HepG2 (cell line): ENCODE results near the gene THADA. TPM values are rescaled to one million over a fixed set of nuclear protein-coding genes. Genes with fewer than 3 reads are reported as not detected.

Source experiments
- CSRNP1 ChIP-seq: sonication (generic); formaldehyde crosslinking; IDR thresholded peaks from 2 replicates; pipeline ENCODE4 v1.8.1; 2023; ENCODE audit warnings: mild to moderate bottlenecking, missing genetic modification reagents
- DMAP1 ChIP-seq: IDR thresholded peaks from 2 replicates; pipeline ENCODE4 v1.6.1; 2016
- FOSL1 ChIP-seq: sonication (generic); formaldehyde crosslinking; IDR thresholded peaks from 2 replicates; pipeline ENCODE4 v1.9.0; 2021; ENCODE audit warnings: missing genetic modification reagents, borderline replicate concordance
- FOSL2 ChIP-seq: sonication (generic); formaldehyde crosslinking; IDR thresholded peaks from 2 replicates; pipeline ENCODE4 v1.4.0; 2020; ENCODE audit warnings: missing genetic modification reagents
- KAT7 ChIP-seq: IDR thresholded peaks from 2 replicates; pipeline ENCODE4 v1.6.1; 2018; ENCODE audit warnings: borderline replicate concordance, missing compliant biosample characterization
- KDM4B ChIP-seq: sonication (generic); formaldehyde crosslinking; IDR thresholded peaks from 2 replicates; pipeline ENCODE4 v1.4.0; 2020; ENCODE audit warnings: missing genetic modification reagents
- NAIF1 ChIP-seq: sonication (generic); formaldehyde crosslinking; IDR thresholded peaks from 2 replicates; pipeline ENCODE4 v1.5.0; 2020; ENCODE audit warnings: mild to moderate bottlenecking, missing genetic modification reagents, borderline replicate concordance
- NR0B2 ChIP-seq: sonication (generic); formaldehyde crosslinking; IDR thresholded peaks from 2 replicates; pipeline ENCODE4 v1.4.0; 2020; ENCODE audit warnings: mild to moderate bottlenecking, missing genetic modification reagents
- PAWR ChIP-seq: sonication (generic); formaldehyde crosslinking; IDR thresholded peaks from 2 replicates; pipeline ENCODE4 v1.4.0; 2020; ENCODE audit warnings: missing genetic modification reagents, mild to moderate bottlenecking, borderline replicate concordance
- PAX8 ChIP-seq: sonication (generic); formaldehyde crosslinking; IDR thresholded peaks from 2 replicates; pipeline ENCODE4 v1.8.0; 2022; ENCODE audit warnings: mild to moderate bottlenecking, missing genetic modification reagents, borderline replicate concordance
- POLR2G ChIP-seq: fragments of 200-400 bp; formaldehyde crosslinking; IDR thresholded peaks from 2 replicates; pipeline ENCODE4 v1.6.1; 2018; ENCODE audit warnings: mild to moderate bottlenecking, low read depth, low read length, moderate library complexity
- PRDM15 ChIP-seq: sonication (generic); formaldehyde crosslinking; IDR thresholded peaks from 2 replicates; pipeline ENCODE4 v1.4.0; 2020; ENCODE audit warnings: missing genetic modification reagents
- PRDM4 ChIP-seq: sonication (generic); formaldehyde crosslinking; IDR thresholded peaks from 2 replicates; pipeline ENCODE4 v1.9.0; 2021; ENCODE audit warnings: missing genetic modification reagents, borderline replicate concordance
- SRY ChIP-seq: sonication (generic); formaldehyde crosslinking; IDR thresholded peaks from 2 replicates; pipeline ENCODE4 v1.8.0; 2022; ENCODE audit warnings: mild to moderate bottlenecking, missing genetic modification reagents
- TCF12 ChIP-seq, 2 experiments: fragments of 450-650 bp in 1 of 2; sonication (generic) in 1 of 2; formaldehyde crosslinking in 1 of 2; IDR thresholded peaks; 2 replicates each; pipeline versions ENCODE4 v1.6.1 to v1.8.0; 2017 to 2022; ENCODE audit warnings: antibody characterized with exemption in 1 of 2, mild to moderate bottlenecking in 1 of 2, missing genetic modification reagents in 1 of 2, moderate library complexity in 1 of 2
- WIZ ChIP-seq: sonication (generic); formaldehyde crosslinking; IDR thresholded peaks from 2 replicates; pipeline ENCODE4 v1.5.1; 2020; ENCODE audit warnings: mild to moderate bottlenecking, missing genetic modification reagents
- ZBTB1 ChIP-seq: sonication (generic); formaldehyde crosslinking; IDR thresholded peaks from 2 replicates; pipeline ENCODE4 v1.4.0; 2020; ENCODE audit warnings: missing genetic modification reagents, borderline replicate concordance
- ZNF20 ChIP-seq: sonication (generic); formaldehyde crosslinking; IDR thresholded peaks from 2 replicates; pipeline ENCODE4 v1.4.0; 2020; ENCODE audit warnings: mild to moderate bottlenecking, moderate library complexity, missing genetic modification reagents
- ZNF256 ChIP-seq: sonication (generic); formaldehyde crosslinking; conservative IDR thresholded peaks from 2 replicates; pipeline ENCODE4 v1.4.0; 2020; ENCODE audit warnings: missing genetic modification reagents
- ZNF782 ChIP-seq: sonication (generic); formaldehyde crosslinking; IDR thresholded peaks from 2 replicates; pipeline ENCODE4 v1.4.0; 2020; ENCODE audit warnings: missing genetic modification reagents, mild to moderate bottlenecking, borderline replicate concordance
- polyA plus RNA-seq, 8 experiments: library from polyadenylated mRNA; depleted of rRNA in 3 of 8; stranded (reverse) in 7 of 8; unstranded in 1 of 8; fragments of >200 nt; fragmentation: Illumina TruSeq in 4 of 8; extraction: Trizol in 4 of 8; gene quantifications; 2 replicates each; pipeline versions ENCODE4 v1.2.1 to v1.2.3, GENCODE V29; 2011 to 2016; ENCODE audit warnings: low read depth in 4 of 8, missing spikeins in 1 of 8, mixed read lengths in 1 of 8; ENCODE audit not compliant: insufficient read depth in 1 of 8
- total RNA-seq, 5 experiments: library from RNA; depleted of rRNA; stranded (reverse); fragments of >200 nt; fragmentation: Illumina TruSeq; extraction: Trizol; gene quantifications; 2 replicates each; pipeline ENCODE4 v1.2.3, GENCODE V29; 2016; ENCODE audit warnings: low read depth in 1 of 5

The THADA gene
- total and polyA plus RNA-seq, 2 of the 13 experiments (the other 11 are each of a cell fraction or from before 2014, with no cell fraction given) = 12.7 to 21.7 TPM

GRCh38 chr2:43221124-43221762 is 374.6 kb downstream of the THADA start (continued):
- TF ChIP-seq ZNF20 (no peak), ZNF782 (CRISPR knock-in tag) (0 out of 2 replicates have a peak, but pooled peaks have one; percentile 38), WIZ (no peak), PAX8 (CRISPR knock-in tag) (no peak), SRY (no peak), FOSL2 (peak; percentile 92), NAIF1 (CRISPR knock-in tag) (no peak; the same call in 1 of the 2 replicates), KDM4B (peak; percentile 35; the same call in 1 of the 2 replicates), NR0B2 (CRISPR knock-in tag) (no peak), PRDM4 (CRISPR knock-in tag) (peak; percentile 75; the same call in 1 of the 2 replicates), POLR2G (peak; percentile 21), KAT7 (CRISPR knock-in tag) (no peak; the same call in 1 of the 2 replicates), ZBTB1 (no peak), FOSL1 (CRISPR knock-in tag) (peak; percentile 52; the same call in 1 of the 2 replicates), TCF12 (IDR thresholded peaks at IDR 0.05) (no peak), TCF12 (CRISPR knock-in tag; IDR thresholded peaks at IDR 0.05) (peak; percentile 13; the same call in 1 of the 2 replicates), PAWR (no peak), PRDM15 (no peak), CSRNP1 (0 out of 2 replicates have a peak, but pooled peaks have one; percentile 14), DMAP1 (CRISPR knock-in tag) (no peak), ZNF256 (0 out of 2 replicates have a peak, but pooled peaks have one; percentile 29)
